22Rv1 (cell line): ENCODE results near the gene FAM156B.

Source experiments
- ZFX ChIP-seq: fragments of 450-650 bp; IDR thresholded peaks from 2 replicates; pipeline ENCODE4 v1.6.1; 2017; ENCODE audit warnings: antibody characterized with exemption, borderline replicate concordance
- TF ChIP-seq, protein P1 (sequence below): fragments of 450-650 bp; IDR thresholded peaks from 2 replicates; pipeline ENCODE4 v1.5.1; 2017; ENCODE audit warnings: mild to moderate bottlenecking

DNA sequence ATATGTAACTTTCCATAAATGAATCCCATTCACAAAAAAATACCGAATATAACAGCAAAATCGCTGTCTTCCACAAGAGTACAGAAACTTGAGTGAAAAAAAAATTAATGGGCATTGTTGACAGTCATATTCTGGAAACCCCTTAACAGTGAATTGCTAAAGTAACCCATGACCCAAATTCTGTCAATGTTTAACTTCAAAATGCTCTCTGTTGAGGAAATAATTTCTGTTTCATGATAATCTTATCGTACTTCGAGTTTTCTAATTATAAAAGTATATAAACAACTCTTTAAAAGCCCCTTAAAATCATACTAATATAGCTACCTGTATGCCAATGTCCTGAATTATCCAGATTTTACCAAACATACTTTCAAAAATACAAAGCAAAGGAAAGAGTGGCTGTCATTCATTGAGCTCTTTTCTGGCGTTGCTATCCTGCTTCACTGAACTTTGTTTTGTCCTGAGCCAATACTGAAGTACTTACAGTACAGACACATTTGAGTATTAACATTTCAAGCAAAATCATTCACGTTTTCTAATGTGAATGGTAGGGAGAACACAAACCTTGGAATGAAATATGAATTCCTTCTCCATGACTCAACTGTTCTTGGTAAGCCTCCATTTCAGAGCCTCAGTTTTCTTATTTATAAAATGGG is 31.7 kb upstream of the FAM156B start:
- TF ChIP-seq, protein P1, sequence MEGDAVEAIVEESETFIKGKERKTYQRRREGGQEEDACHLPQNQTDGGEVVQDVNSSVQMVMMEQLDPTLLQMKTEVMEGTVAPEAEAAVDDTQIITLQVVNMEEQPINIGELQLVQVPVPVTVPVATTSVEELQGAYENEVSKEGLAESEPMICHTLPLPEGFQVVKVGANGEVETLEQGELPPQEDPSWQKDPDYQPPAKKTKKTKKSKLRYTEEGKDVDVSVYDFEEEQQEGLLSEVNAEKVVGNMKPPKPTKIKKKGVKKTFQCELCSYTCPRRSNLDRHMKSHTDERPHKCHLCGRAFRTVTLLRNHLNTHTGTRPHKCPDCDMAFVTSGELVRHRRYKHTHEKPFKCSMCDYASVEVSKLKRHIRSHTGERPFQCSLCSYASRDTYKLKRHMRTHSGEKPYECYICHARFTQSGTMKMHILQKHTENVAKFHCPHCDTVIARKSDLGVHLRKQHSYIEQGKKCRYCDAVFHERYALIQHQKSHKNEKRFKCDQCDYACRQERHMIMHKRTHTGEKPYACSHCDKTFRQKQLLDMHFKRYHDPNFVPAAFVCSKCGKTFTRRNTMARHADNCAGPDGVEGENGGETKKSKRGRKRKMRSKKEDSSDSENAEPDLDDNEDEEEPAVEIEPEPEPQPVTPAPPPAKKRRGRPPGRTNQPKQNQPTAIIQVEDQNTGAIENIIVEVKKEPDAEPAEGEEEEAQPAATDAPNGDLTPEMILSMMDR, result no peak
- TF ChIP-seq ZFX, result no peak
